T-helper 1 cell treated with Interleukin-12 subunit alpha and Interleukin-12 subunit beta and Interleukin-4 antibody, amounts not matched to agents 30 μg/mL and 1 μg/mL, for 36 hours (primary cell): ENCODE results near the gene CYP4A11.
"Not testable (repeated sequence)": the region's sequence is repeated elsewhere in the genome, so short reads cannot be mapped to it uniquely, and the experiment has no call there.

Experiments used
- H3K27ac Mint-ChIP-seq: one replicate; pipeline ENCODE4 v1.8.0; 2021; ENCODE audit warnings: mild to moderate bottlenecking, mixed read lengths
- H3K27me3 Mint-ChIP-seq: one replicate; pipeline ENCODE4 v1.8.0; 2021; ENCODE audit warnings: low read depth, mixed read lengths
- H3K36me3 Mint-ChIP-seq: one replicate; pipeline ENCODE4 v1.8.0; 2021; ENCODE audit warnings: low read depth, mixed read lengths
- H3K4me1 Mint-ChIP-seq: one replicate; pipeline ENCODE4 v1.8.0; 2021; ENCODE audit warnings: low read depth, mixed read lengths
- H3K4me3 Mint-ChIP-seq: one replicate; pipeline ENCODE4 v1.8.0; 2021; ENCODE audit warnings: mild to moderate bottlenecking, moderate library complexity, mixed read lengths
- H3K9me3 Mint-ChIP-seq: one replicate; pipeline ENCODE4 v1.8.0; 2021; ENCODE audit warnings: mixed read lengths

The CYP4A11 gene

GRCh38 chr1:46942086-46942485 is 810 bp upstream of the CYP4A11 start:
- Mint-ChIP-seq H3K4me1 (no peaks in the 10 kb centered on the region), H3K4me3 (no peak overlapping the region), H3K27me3 (peaks cover 18% of the 10 kb centered on the region), H3K9me3 (no peaks in the 10 kb centered on the region), H3K36me3 (no peaks in the 10 kb centered on the region), H3K27ac (no peak overlapping the region)

GRCh38 chr1:46940307-46940706 is 969 bp downstream of the CYP4A11 start:
- Mint-ChIP-seq H3K4me1 (no peaks in the 10 kb centered on the region), H3K36me3 (no peaks in the 10 kb centered on the region), H3K9me3 (no peaks in the 10 kb centered on the region), H3K27ac (no peak overlapping the region), H3K4me3 (no peak overlapping the region), H3K27me3 (peaks cover 18% of the 10 kb centered on the region)

GRCh38 chr1:46937270-46937669 is 4.0 kb downstream of the CYP4A11 start:
- no peaks in the 10 kb centered on the region for H3K36me3 Mint-ChIP-seq
- H3K9me3 Mint-ChIP-seq, result no peaks in the 10 kb centered on the region
- H3K27ac Mint-ChIP-seq, result no peak overlapping the region
- peaks cover 7% of the 10 kb centered on the region for H3K27me3 Mint-ChIP-seq
- H3K4me3 Mint-ChIP-seq, result no peak overlapping the region
- H3K4me1 Mint-ChIP-seq, result no peaks in the 10 kb centered on the region

GRCh38 chr1:46936788-46937187 is 4.5 kb downstream of the CYP4A11 start:
- H3K27me3 Mint-ChIP-seq, result peaks cover 12% of the 10 kb centered on the region
- no peaks in the 10 kb centered on the region for H3K4me1 Mint-ChIP-seq
- H3K36me3 Mint-ChIP-seq, result no peaks in the 10 kb centered on the region
- no peaks in the 10 kb centered on the region for H3K9me3 Mint-ChIP-seq
- no peak overlapping the region for H3K27ac Mint-ChIP-seq
- no peak overlapping the region for H3K4me3 Mint-ChIP-seq

DNA sequence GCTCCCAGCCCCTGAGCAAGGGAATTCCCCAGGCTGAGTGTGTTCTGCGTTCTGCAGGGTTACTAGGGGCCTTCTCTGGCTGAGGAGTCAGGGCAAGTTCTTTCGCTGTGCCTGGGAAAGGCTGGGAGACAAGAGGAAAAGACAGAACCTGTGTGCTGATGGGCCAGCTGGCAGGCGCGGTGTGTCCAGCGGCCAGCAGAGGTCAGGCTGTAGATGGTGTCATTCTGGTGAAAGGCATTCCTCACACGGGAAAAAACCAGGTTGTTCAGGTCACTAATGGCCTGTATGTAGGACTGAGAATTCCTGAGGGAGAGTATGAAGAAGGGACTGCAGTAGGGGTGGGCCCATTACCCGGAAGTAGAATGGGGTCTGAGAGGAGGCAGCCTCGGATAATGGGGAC is 6.4 kb downstream of the CYP4A11 start:
- H3K4me3 Mint-ChIP-seq, H3K9me3 Mint-ChIP-seq, H3K4me1 Mint-ChIP-seq, H3K27ac Mint-ChIP-seq, H3K36me3 Mint-ChIP-seq: not testable (repeated sequence)
- H3K27me3 Mint-ChIP-seq, result peaks cover 16% of the 10 kb centered on the region

DNA sequence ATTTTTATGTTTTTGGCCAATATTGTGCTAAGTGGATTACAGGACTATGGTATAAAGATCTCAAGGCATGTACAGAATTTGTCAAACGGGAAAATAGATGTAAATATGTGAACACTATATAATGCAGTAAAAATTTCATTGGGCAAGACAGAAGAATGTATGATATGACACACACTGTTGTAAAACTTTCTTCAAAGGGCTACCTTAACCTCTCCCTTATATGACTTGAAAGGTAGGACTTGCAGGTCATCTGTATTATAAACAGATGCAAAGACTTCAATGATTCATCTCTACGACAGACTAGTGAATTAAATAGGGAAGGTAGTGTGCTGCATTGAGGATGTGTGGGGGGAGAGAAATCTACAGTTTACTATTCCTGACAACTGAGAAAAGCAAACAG is 9.3 kb downstream of the CYP4A11 start:
- not testable (repeated sequence) for H3K36me3 Mint-ChIP-seq, H3K27me3 Mint-ChIP-seq, H3K4me3 Mint-ChIP-seq, H3K9me3 Mint-ChIP-seq, H3K4me1 Mint-ChIP-seq, H3K27ac Mint-ChIP-seq

- no peak overlapping the region for H3K4me3 Mint-ChIP-seq
- H3K27ac Mint-ChIP-seq, result no peak overlapping the region
- no peaks in the 10 kb centered on the region for H3K9me3 Mint-ChIP-seq
- peaks cover 10% of the 10 kb centered on the region for H3K27me3 Mint-ChIP-seq
- no peaks in the 10 kb centered on the region for H3K36me3 Mint-ChIP-seq
- H3K4me1 Mint-ChIP-seq, result no peaks in the 10 kb centered on the region
Observed at GRCh38 chr1:46931151-46931550, 10.1 kb downstream of the CYP4A11 start.

- Mint-ChIP-seq H3K27me3 (peaks cover 17% of the 10 kb centered on the region), H3K9me3 (peaks cover 4% of the 10 kb centered on the region), H3K36me3 (no peaks in the 10 kb centered on the region), H3K4me3 (no peak overlapping the region), H3K4me1 (no peaks in the 10 kb centered on the region), H3K27ac (no peak overlapping the region)
Observed at GRCh38 chr1:46927249-46927835, 13.9 kb downstream of the CYP4A11 start.

DNA sequence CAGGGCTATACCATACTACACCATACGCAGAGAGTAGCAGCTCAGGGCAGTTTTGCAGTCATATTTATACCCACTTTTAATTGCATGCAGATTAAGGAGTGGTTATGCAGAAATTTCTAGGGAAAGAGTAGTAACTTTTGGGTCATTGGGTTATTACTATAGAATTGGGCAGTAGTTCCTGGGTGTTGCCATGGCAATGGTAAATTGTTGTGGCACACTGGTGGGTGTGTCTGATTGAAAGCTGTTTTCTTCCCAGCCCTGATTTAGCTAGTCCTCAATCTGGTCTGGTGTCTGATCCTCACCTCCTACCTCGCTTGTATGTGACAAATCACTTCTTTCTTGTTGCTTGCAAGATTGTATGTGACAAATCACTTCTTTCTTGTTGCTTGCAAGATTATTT is 30.5 kb downstream of the CYP4A11 start:
- H3K4me3 Mint-ChIP-seq, result no peak overlapping the region
- H3K36me3 Mint-ChIP-seq, result no peaks in the 10 kb centered on the region
- peaks cover 7% of the 10 kb centered on the region for H3K9me3 Mint-ChIP-seq
- H3K4me1 Mint-ChIP-seq, result no peaks in the 10 kb centered on the region
- no peak overlapping the region for H3K27ac Mint-ChIP-seq
- H3K27me3 Mint-ChIP-seq, result peaks cover 6% of the 10 kb centered on the region

DNA sequence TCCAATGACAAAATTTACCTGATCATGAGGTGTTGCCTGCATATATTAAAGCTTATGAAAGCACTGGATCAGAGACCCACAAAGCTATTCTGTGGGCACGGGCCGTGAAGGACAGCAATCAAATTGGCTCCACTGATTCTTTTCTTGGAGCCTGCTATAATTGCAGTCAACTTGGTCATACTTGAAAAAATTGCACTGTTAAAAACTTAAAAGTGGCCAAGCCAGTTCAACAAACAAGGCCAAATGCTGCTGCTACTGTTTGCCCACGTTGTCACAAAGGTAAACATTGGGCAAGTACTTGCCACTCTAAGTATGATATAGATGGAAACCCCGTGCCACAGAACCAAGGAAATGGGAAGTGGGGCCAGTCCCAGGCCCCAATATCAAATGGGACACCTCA is 37.8 kb downstream of the CYP4A11 start:
- Mint-ChIP-seq H3K9me3 (peaks cover 7% of the 10 kb centered on the region), H3K27ac (no peak overlapping the region), H3K4me1 (no peaks in the 10 kb centered on the region), H3K27me3 (peaks cover 4% of the 10 kb centered on the region), H3K36me3 (no peaks in the 10 kb centered on the region), H3K4me3 (no peak overlapping the region)

DNA sequence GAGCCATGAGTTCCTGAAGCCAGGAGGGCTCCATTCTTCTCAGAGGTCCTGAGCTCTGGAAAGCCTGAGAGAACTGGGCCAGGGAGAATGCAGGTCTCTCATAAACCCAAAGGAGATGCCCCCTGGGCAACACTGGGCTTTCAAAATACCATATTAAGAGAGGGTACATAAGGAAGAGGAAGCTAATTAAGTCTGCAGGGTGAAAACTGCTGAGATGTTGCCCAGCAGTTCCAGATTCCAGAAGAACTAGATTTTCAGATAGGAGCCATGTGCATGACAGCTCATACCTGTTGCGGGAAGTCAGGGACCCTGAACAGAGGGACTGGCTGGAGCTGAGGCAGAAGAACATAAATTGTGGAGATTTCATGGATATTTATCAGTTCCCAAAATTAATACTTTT is 40.9 kb downstream of the CYP4A11 start:
- Mint-ChIP-seq H3K4me1 (no peaks in the 10 kb centered on the region), H3K36me3 (no peaks in the 10 kb centered on the region), H3K9me3 (no peaks in the 10 kb centered on the region), H3K4me3 (no peak overlapping the region), H3K27me3 (peaks cover 4% of the 10 kb centered on the region), H3K27ac (no peak overlapping the region)

DNA sequence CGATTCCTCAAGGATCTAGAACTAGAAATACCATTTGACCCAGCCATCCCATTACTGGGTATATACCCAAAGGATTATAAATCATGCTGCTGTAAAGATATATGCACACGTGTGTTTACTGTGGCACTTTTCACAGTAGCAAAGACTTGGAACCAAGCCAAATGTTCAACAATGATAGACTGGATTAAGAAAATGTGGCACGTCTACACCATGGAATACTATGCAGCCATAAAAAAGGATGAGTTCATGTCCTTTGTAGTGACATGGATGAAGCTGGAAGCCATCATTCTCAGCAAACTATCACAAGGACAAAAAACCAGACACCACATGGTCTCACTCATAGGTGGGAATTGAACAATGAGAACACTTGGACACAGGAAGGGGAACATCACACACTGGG is 59.6 kb downstream of the CYP4A11 start:
- H3K27me3 Mint-ChIP-seq, H3K4me3 Mint-ChIP-seq, H3K9me3 Mint-ChIP-seq, H3K27ac Mint-ChIP-seq, H3K4me1 Mint-ChIP-seq, H3K36me3 Mint-ChIP-seq: not testable (repeated sequence)
